OCI-LY3 (cell line): ENCODE results near the gene LRRC4B.

Experiments
- H2AFZ ChIP-seq: fragments of 200-600, 300-600 bp; shearing (Covaris generic); 2 replicates; pipeline ENCODE4 v1.6.0; 2014; ENCODE audit warnings: antibody characterized with exemption, low read depth, low read length
- H3K27ac ChIP-seq: fragments of 200-600, 300-600 bp; sonication (generic); 2 replicates; pipeline ENCODE4 v1.5.1; 2014; ENCODE audit warnings: mild to moderate bottlenecking, low read length, moderate library complexity, mixed read lengths
- H3K27me3 ChIP-seq: fragments of 200-600, 300-600 bp; sonication (generic); 2 replicates; pipeline ENCODE4 v1.6.1; 2014; ENCODE audit warnings: low read depth, low read length, mixed read lengths
- H3K36me3 ChIP-seq: fragments of 200-600, 300-600 bp; sonication (generic); replicated peaks from 2 replicates; pipeline ENCODE3; 2014; ENCODE audit warnings: low read depth, low read length, mixed read lengths
- H3K4me1 ChIP-seq: fragments of 300-600, 200-600 bp; sonication (generic); 2 replicates; pipeline ENCODE4 v1.6.1; 2014; ENCODE audit warnings: low read length, mixed read lengths
- H3K4me2 ChIP-seq: fragments of 200-600, 300-600 bp; sonication (generic); 2 replicates; pipeline ENCODE4 v1.6.1; 2014; ENCODE audit warnings: low read length, mixed read lengths
- H3K4me3 ChIP-seq: fragments of 300-600, 200-600 bp; sonication (generic); 2 replicates; pipeline ENCODE4 v1.5.1; 2014; ENCODE audit warnings: antibody characterized with exemption, mild to moderate bottlenecking, low read length, moderate library complexity
- H3K79me2 ChIP-seq: fragments of 300-600, 200-600 bp; shearing (Covaris generic); 2 replicates; pipeline ENCODE4 v1.6.1; 2014; ENCODE audit warnings: mild to moderate bottlenecking, low read length, mixed read lengths
- H3K9ac ChIP-seq: fragments of 300-600, 200-600 bp; shearing (Covaris generic); 2 replicates; pipeline ENCODE4 v1.6.0; 2014; ENCODE audit warnings: mild to moderate bottlenecking, low read length, moderate library complexity
- H3K9me3 ChIP-seq: fragments of 200-600, 300-600 bp; shearing (Covaris generic); 2 replicates; pipeline ENCODE4 v1.6.1; 2014; ENCODE audit warnings: low read length, mixed read lengths; ENCODE audit not compliant: insufficient read depth
- H4K20me1 ChIP-seq: fragments of 200-600, 300-600 bp; sonication (generic); 2 replicates; pipeline ENCODE4 v1.6.1; 2016; ENCODE audit warnings: low read length, mixed read lengths; ENCODE audit not compliant: insufficient read depth
- CTCF ChIP-seq: fragments of 200-600, 300-600 bp; sonication (generic); IDR thresholded peaks from 2 replicates; pipeline ENCODE4 v1.5.1; 2014; ENCODE audit warnings: antibody characterized with exemption, low read length, low read depth
- EZH2phosphoT487 ChIP-seq: fragments of 200-600 bp; shearing (Covaris generic); IDR thresholded peaks from 2 replicates; pipeline ENCODE4 v1.6.1; 2018; ENCODE audit warnings: antibody characterized with exemption, mixed run types, low read depth

LRRC4B gene

GRCh38 chr19:50482271-50482855 is 85.9 kb downstream of the LRRC4B start:
- H3K4me3 ChIP-seq = no peak overlapping the region
- TF ChIP-seq CTCF (no peak), EZH2phosphoT487 (no peak)
- peaks cover 58% of the 10 kb centered on the region for H3K36me3 ChIP-seq

GRCh38 chr19:50481351-50482149 is 86.7 kb downstream of the LRRC4B start:
- Histone ChIP-seq H3K27me3 (no peaks in the 10 kb centered on the region), H3K4me1 (peaks cover 15% of the 10 kb centered on the region), H3K36me3 (peaks cover 52% of the 10 kb centered on the region), H2AFZ (no peak overlapping the region), H3K27ac (no peak overlapping the region), H4K20me1 (peaks cover 15% of the 10 kb centered on the region), H3K79me2 (peaks cover 36% of the 10 kb centered on the region), H3K9ac (no peak overlapping the region), H3K4me3 (no peak overlapping the region), H3K4me2 (no peak overlapping the region), H3K9me3 (no peaks in the 10 kb centered on the region)
- no peak for TF ChIP-seq CTCF
- TF ChIP-seq EZH2phosphoT487 = no peak

More at GRCh38 chr19:50482271-50482855, 85.9 kb downstream of the LRRC4B start:
- H3K27ac ChIP-seq = no peak overlapping the region
- H3K9me3 ChIP-seq = no peaks in the 10 kb centered on the region
- peaks cover 14% of the 10 kb centered on the region for H4K20me1 ChIP-seq
- no peak overlapping the region for H3K9ac ChIP-seq
- H3K4me1 ChIP-seq = peaks cover 12% of the 10 kb centered on the region
- H3K27me3 ChIP-seq = peaks cover 4% of the 10 kb centered on the region; the same call in 1 of the 2 replicates
- no peak overlapping the region for H3K4me2 ChIP-seq
- H3K79me2 ChIP-seq = peaks cover 28% of the 10 kb centered on the region
- no peak overlapping the region for H2AFZ ChIP-seq

- Histone ChIP-seq H3K9ac (no peak overlapping the region), H3K4me2 (no peak overlapping the region), H3K9me3 (no peaks in the 10 kb centered on the region), H3K4me3 (no peak overlapping the region), H2AFZ (no peak overlapping the region), H4K20me1 (peaks cover 15% of the 10 kb centered on the region), H3K36me3 (peaks cover 43% of the 10 kb centered on the region), H3K79me2 (peaks cover 38% of the 10 kb centered on the region), H3K27ac (no peak overlapping the region), H3K4me1 (peaks cover 18% of the 10 kb centered on the region), H3K27me3 (no peaks in the 10 kb centered on the region)
- TF ChIP-seq CTCF (no peak), EZH2phosphoT487 (no peak)
Measured at GRCh38 chr19:50480281-50481111, 87.7 kb downstream of the LRRC4B start.
